Activated naive CD4-positive, alpha-beta T cell treated with anti-CD3 and anti-CD28 coated beads, Interleukin-2, amount 10 ng/mL, durations not matched to agents 7 days and 5 days (primary cell): ENCODE results near the gene PLA2R1.
"Not testable (repeated sequence)": the region's sequence is repeated elsewhere in the genome, so short reads cannot be mapped to it uniquely, and the experiment has no call there.

Source experiments
- CTCF ChIA-PET: fragments of 350-600 bp; sonication (Branson Sonifier 250); formaldehyde crosslinking; loops from one replicate; lab custom pipeline; 2021; ENCODE audit warnings: antibody characterized with exemption; lab: Charles Lee
- DNase-seq: peaks from one replicate; pipeline ENCODE4 v3.0.0-alpha.2; 2020
- H3K27ac Mint-ChIP-seq: one replicate; pipeline ENCODE4 v1.8.0; 2021; ENCODE audit warnings: mild to moderate bottlenecking, moderate library complexity, mixed read lengths
- H3K27me3 Mint-ChIP-seq: one replicate; pipeline ENCODE4 v1.8.0; 2021; ENCODE audit warnings: mild to moderate bottlenecking, mixed read lengths
- H3K36me3 Mint-ChIP-seq: one replicate; pipeline ENCODE4 v1.8.0; 2021; ENCODE audit warnings: mixed read lengths
- H3K4me1 Mint-ChIP-seq: one replicate; pipeline ENCODE4 v1.8.0; 2021; ENCODE audit warnings: mixed read lengths
- H3K4me3 Mint-ChIP-seq: one replicate; pipeline ENCODE4 v1.8.0; 2021; ENCODE audit warnings: mild to moderate bottlenecking, moderate library complexity, mixed read lengths
- H3K9me3 Mint-ChIP-seq: one replicate; pipeline ENCODE4 v1.8.0; 2021; ENCODE audit warnings: mixed read lengths

Gene PLA2R1

DNA sequence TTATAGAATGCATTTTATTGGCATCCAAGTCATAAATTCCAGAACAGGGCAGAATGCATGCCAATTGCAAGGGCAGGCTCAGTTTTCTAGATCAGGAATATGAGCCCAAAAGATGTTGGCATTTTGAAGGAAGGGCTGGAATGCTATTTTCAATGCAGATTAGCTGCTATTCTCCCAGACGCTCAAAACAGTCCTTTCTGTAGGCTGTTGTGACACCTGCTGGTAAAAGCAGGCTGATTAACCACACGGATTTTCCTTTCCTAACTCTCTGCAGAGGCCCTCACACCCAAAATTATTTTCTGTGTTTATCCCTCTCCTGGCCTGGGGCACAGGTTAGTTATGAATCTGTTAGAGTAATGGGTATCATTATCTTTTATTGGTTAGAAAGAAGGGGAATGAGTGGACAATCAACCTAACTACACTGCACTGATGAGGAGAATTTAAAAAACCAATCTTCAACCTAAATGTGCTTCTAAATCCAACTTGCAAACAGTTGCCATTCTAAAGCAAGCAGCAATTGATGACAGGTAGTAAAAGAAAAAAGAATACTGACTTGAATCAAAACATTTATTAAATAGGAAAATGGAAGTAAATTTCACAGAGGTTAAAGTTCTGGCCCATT lies 94.0 kb downstream of the PLA2R1 start:
- CTCF ChIA-PET, result interaction anchor here (0.6 to 0.9 kb wide), 4 partner anchors 9 to 1066 kb away, joined by 3 to 5 read pairs (median 3); no protein-coding TSS in a partner anchor

DNA sequence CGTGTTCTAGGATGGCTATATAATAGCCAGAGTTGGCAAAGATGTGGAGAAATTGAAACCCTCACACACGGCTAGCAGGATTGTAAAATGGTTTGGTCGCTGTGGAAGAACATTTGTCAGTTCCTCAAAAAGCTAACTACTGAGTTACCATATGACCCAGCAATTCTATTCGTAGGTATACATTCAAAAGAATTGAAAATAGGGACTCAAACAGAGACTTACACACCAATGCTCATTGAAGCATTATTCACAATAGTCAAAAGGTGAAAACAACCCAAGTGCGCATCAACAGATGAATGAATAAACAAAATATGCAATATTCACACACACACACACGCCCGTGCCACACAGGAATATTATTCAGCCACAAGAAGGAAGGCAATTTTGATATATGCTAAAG lies 98.7 kb downstream of the PLA2R1 start:
- no peak overlapping the region for H3K27ac Mint-ChIP-seq
- CTCF ChIA-PET, result no interaction called here
- H3K4me3 Mint-ChIP-seq, result no peak overlapping the region
- H3K4me1 Mint-ChIP-seq, result no peaks in the 10 kb centered on the region
- no peaks in the 10 kb centered on the region for H3K36me3 Mint-ChIP-seq
- H3K27me3 Mint-ChIP-seq, result no peaks in the 10 kb centered on the region
- DNase-seq, result no peak
- H3K9me3 Mint-ChIP-seq, result no peaks in the 10 kb centered on the region

More for the DNA sequence above, 94.0 kb downstream of the PLA2R1 start:
- no peaks in the 10 kb centered on the region for H3K9me3 Mint-ChIP-seq
- H3K4me3 Mint-ChIP-seq, result no peak overlapping the region
- no peak for DNase-seq
- H3K27ac Mint-ChIP-seq, result no peak overlapping the region
- no peaks in the 10 kb centered on the region for H3K36me3 Mint-ChIP-seq
- H3K27me3 Mint-ChIP-seq, result no peaks in the 10 kb centered on the region
- no peaks in the 10 kb centered on the region for H3K4me1 Mint-ChIP-seq

DNA sequence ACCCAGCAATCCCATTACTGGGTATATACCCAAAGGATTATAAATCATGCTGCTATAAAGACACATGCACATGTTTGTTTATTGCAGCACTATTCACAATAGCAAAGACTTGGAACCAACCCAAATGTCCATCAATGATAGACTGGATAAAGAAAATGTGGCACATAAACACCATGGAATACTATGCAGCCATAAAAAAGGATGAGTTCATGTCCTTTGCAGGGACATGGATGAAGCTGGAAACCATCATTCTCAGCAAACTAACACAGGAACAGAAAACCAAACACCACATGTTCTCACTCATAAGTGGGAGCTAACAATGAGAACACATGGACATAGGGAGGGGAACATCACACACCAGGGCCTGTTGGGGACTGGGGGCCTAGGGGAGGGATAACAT lies 99.9 kb downstream of the PLA2R1 start:
- H3K27me3 Mint-ChIP-seq, CTCF ChIA-PET, H3K36me3 Mint-ChIP-seq, H3K4me1 Mint-ChIP-seq, DNase-seq, H3K4me3 Mint-ChIP-seq, H3K9me3 Mint-ChIP-seq, H3K27ac Mint-ChIP-seq: not testable (repeated sequence)

DNA sequence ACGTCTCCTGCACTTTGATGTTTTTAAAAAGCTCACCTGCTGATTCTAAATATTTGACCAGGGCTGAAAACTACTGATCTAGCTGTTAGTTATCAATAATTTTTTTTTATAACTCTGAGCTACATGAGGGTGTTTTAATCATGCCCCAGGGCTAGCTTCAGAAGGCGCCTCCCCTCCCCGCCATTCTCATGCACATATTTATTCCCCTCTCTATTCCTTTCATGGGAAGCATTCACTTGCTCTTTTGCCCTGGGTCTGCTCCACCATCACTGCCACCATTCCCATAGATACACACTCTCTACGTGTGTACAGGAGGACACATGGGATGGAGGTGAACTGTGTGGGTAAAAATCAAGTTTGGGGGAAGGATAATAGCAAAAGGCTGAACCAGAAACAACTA lies 101.0 kb downstream of the PLA2R1 start:
- no peaks in the 10 kb centered on the region for H3K36me3 Mint-ChIP-seq
- no peak overlapping the region for H3K4me3 Mint-ChIP-seq
- H3K4me1 Mint-ChIP-seq, result no peaks in the 10 kb centered on the region
- CTCF ChIA-PET, result interaction anchor here (0.6 kb wide), 1 partner anchor 42 kb away, joined by 3 read pairs; no protein-coding TSS in a partner anchor
- no peak for DNase-seq
- H3K9me3 Mint-ChIP-seq, result no peaks in the 10 kb centered on the region
- peaks cover 3% of the 10 kb centered on the region for H3K27me3 Mint-ChIP-seq
- no peak overlapping the region for H3K27ac Mint-ChIP-seq

DNA sequence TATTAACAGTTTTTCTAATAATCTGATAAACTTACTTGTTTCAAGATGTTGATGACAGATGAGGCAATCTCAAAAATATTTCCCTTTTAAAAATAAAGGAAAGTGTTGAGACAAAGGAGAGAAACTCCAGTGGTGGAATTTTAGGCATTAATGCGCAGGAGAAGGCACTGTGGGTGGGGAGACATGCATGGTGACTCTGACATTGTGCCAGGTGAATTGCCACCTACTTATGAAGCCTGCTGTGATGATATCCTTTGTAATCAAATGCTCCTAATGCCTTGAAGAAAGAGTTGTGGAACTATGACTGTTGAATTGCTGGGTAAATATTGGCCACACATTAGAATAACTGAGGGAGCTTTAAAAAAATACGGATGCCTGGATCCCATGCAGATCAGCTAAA lies 101.4 kb downstream of the PLA2R1 start:
- no peak for DNase-seq
- Mint-ChIP-seq H3K27ac (no peak overlapping the region), H3K4me1 (no peaks in the 10 kb centered on the region), H3K36me3 (no peaks in the 10 kb centered on the region), H3K9me3 (no peaks in the 10 kb centered on the region), H3K27me3 (peaks cover 3% of the 10 kb centered on the region), H3K4me3 (no peak overlapping the region)
- CTCF ChIA-PET, result no interaction called here

DNA sequence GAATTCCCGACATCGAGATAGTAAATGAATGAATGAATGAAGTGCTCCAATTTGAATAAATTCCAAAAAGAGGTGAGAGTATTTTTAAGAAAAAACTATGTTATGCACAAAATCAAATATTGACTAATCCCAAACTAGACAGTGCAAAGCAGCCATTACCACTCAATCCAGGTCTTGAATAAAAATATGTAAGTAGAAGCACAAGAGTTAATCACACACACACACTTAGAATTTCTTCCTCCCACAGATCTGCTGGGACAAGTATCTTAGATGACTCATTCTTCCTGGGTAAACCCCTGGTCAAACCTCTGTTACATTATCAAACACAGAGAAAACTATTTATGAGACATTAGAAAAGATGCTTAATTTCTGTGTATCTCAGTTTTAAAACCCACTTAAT lies 102.0 kb downstream of the PLA2R1 start:
- Mint-ChIP-seq H3K9me3 (no peaks in the 10 kb centered on the region), H3K4me3 (no peak overlapping the region), H3K36me3 (no peaks in the 10 kb centered on the region), H3K27ac (no peak overlapping the region), H3K4me1 (no peaks in the 10 kb centered on the region), H3K27me3 (peaks cover 3% of the 10 kb centered on the region)
- CTCF ChIA-PET, result no interaction called here
- DNase-seq, result no peak

DNA sequence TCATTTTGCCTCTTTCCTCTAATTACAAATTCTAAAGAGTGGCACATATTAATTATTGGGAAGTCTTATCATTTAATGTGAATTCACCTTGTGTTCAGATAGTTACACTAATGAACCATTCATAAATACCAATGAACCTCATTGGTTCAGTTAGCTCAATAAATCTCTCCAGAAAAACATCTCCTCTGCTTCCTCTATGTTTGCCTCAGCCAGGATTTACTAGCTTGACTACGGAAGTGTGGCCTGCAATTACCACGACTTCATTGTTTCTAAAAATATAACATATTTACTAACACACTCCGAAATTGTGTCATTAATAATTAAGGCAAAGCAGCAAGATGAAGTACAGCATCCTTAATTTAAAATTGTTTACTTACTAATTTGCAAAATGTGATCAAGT lies 103.3 kb downstream of the PLA2R1 start:
- Mint-ChIP-seq H3K4me3 (no peak overlapping the region), H3K27me3 (peaks cover 3% of the 10 kb centered on the region), H3K36me3 (no peaks in the 10 kb centered on the region), H3K4me1 (no peaks in the 10 kb centered on the region), H3K9me3 (no peaks in the 10 kb centered on the region), H3K27ac (no peak overlapping the region)
- DNase-seq, result no peak
- CTCF ChIA-PET, result no interaction called here

DNA sequence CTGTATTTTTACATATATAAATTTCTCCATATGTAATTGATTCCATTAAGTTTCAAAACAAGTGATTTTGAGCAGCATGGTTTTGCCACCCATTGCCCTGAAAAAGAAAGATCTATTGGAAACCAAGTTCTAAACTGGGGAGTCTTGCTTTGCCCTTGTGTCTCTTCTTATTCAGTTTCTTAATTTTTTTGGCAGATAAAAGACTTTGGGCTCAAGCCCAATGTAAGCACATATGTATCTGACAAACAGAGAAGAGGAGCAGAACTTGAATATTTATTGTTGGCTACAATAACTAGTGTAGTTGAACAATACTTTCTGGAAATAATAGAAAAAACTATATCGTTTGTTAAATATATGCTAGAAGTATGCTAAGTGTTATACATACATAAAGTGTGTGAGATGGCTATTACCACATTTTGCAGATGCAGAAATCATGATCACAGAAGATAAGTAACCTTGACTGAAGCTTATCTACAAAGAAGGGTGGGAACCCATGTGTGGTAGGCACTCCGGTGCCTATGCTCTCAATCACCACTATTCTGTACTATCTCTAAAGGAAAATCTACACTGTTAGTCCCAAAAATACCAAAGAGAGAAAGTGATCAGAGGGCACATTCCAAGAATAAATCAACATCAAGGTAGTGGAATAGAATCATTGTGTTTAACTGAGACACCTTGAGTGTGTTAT lies 109.1 kb downstream of the PLA2R1 start:
- CTCF ChIA-PET, result no interaction called here
- no peak overlapping the region for H3K27ac Mint-ChIP-seq

DNA sequence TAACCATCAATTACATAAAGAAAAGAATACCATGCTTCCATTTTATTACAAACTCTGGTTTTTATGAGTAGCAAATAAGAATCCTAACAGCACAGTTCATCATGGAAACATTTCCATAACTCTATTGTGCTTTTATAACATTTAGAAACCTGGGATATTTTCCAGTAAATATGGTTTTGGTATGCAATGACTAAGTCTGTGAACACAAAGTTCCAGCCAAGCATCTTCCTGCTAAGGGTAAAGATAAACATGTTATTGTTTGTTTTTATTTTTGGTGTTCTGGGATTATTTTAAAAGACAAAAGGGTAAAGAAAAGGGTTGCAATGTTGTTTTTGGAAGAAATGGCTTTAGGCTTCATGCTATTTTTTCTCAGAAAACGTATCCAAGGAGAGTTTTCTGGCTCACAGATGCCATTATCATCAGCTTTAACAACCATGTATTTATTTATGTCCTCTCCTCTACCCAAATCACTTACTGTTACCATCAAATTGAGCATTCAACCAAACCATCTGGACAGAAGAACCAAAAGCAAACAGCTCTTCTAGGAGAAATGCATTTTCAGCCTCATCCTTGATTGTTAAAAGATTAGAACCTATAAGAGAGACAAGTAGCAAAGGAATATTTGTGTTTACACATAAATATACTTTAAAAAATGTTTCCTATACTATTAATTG lies 116.0 kb downstream of the PLA2R1 start:
- no peak overlapping the region for H3K27ac Mint-ChIP-seq
- CTCF ChIA-PET, result no interaction called here
- H3K4me1 Mint-ChIP-seq, result no peaks in the 10 kb centered on the region
- no peaks in the 10 kb centered on the region for H3K27me3 Mint-ChIP-seq
- no peaks in the 10 kb centered on the region for H3K9me3 Mint-ChIP-seq
- DNase-seq, result no peak
- H3K4me3 Mint-ChIP-seq, result no peak overlapping the region
- no peaks in the 10 kb centered on the region for H3K36me3 Mint-ChIP-seq

More for the DNA sequence above, 109.1 kb downstream of the PLA2R1 start:
- H3K36me3 Mint-ChIP-seq, result no peaks in the 10 kb centered on the region
- no peak for DNase-seq
- no peaks in the 10 kb centered on the region for H3K4me1 Mint-ChIP-seq
- no peak overlapping the region for H3K4me3 Mint-ChIP-seq
- peaks cover 7% of the 10 kb centered on the region for H3K27me3 Mint-ChIP-seq
- H3K9me3 Mint-ChIP-seq, result no peaks in the 10 kb centered on the region

DNA sequence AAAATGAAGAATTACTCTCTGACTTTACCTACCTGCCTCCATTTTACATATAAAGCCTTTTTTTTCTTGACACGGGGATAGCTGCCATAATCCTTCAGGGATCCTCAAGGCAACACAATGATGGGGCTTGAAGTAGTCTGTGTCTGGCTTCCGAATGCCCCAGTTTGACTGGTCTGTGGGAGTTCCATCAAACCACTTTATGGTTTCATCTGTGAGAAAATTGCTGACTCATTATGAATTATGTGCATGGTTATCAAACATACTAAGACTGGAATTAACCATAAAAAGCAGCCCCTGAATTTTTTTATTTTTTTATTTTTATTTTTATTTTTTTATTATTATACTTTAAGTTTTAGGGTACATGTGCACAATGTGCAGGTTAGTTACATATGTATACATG lies 117.5 kb downstream of the PLA2R1 start:
- Mint-ChIP-seq H3K27ac (no peak overlapping the region), H3K4me3 (no peak overlapping the region), H3K4me1 (no peaks in the 10 kb centered on the region), H3K36me3 (no peaks in the 10 kb centered on the region), H3K9me3 (no peaks in the 10 kb centered on the region), H3K27me3 (no peaks in the 10 kb centered on the region)
- DNase-seq, result no peak
- CTCF ChIA-PET, result no interaction called here

DNA sequence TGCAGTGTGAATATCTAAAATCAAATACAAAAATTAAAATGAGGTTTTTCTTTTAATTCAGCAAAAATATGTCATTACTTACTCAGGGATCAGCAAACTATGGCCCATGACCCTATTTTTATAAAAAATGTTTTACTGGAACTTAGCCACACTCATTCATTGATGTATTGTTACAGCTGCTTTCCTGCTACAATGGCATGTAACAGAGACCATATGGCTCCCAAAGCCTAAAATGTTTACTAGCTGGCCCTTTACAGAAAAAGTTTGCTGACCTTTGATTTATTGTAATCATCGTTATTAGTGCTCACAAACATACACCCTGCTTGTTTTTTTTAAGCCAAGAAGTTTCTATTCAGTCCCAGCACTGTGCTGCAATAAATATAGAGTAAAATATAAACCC lies 120.3 kb downstream of the PLA2R1 start:
- H3K27me3 Mint-ChIP-seq, result no peaks in the 10 kb centered on the region
- CTCF ChIA-PET, result no interaction called here
- H3K4me3 Mint-ChIP-seq, result no peak overlapping the region
- H3K4me1 Mint-ChIP-seq, result no peaks in the 10 kb centered on the region
- H3K36me3 Mint-ChIP-seq, result no peaks in the 10 kb centered on the region
- no peaks in the 10 kb centered on the region for H3K9me3 Mint-ChIP-seq
- no peak overlapping the region for H3K27ac Mint-ChIP-seq
- DNase-seq, result no peak

DNA sequence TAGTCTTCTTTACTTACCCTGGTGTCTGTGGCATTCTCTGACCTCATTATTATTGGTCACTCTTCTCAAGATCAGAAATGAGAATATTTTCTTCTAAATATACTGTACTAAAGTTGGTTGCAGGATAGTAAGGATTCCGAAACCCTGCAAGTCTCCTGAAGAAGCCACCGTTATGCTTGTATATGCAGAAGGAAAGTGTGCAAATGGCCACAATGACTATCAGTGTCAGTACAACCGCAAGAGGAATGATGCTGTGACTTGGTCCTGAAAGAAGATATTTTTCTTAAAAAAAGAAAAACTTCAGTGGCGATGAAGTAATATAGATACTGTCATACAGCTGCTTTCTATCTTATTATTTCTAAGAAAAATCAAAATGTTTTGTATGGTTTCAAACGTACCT lies 120.7 kb downstream of the PLA2R1 start:
- no peak for DNase-seq
- H3K27ac Mint-ChIP-seq, result no peak overlapping the region
- no peaks in the 10 kb centered on the region for H3K4me1 Mint-ChIP-seq
- CTCF ChIA-PET, result no interaction called here
- no peaks in the 10 kb centered on the region for H3K36me3 Mint-ChIP-seq
- H3K9me3 Mint-ChIP-seq, result no peaks in the 10 kb centered on the region
- H3K27me3 Mint-ChIP-seq, result no peaks in the 10 kb centered on the region
- H3K4me3 Mint-ChIP-seq, result no peak overlapping the region

DNA sequence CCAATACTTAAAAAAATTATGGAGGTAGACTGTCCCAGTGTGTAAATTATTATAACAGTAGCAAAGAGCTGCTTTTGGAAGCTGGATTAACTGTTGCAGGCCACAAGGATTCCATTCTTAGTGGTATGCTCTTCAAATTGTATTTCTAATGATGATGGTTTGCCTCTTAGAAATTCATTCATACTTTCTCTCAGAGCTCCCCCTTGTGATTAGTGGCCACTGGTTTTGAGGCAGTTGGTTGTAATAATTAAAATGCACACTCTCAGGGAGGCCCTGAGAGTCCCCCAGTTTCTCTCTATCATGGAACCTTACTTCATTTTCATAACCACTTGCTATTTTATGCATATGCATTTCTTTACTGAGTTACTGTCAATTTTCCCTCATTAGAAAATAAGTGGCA lies 122.5 kb downstream of the PLA2R1 start:
- H3K4me1 Mint-ChIP-seq, result no peaks in the 10 kb centered on the region
- H3K4me3 Mint-ChIP-seq, result no peak overlapping the region
- H3K36me3 Mint-ChIP-seq, result no peaks in the 10 kb centered on the region
- no peaks in the 10 kb centered on the region for H3K9me3 Mint-ChIP-seq
- no peak overlapping the region for H3K27ac Mint-ChIP-seq
- no peaks in the 10 kb centered on the region for H3K27me3 Mint-ChIP-seq
- no peak for DNase-seq
- CTCF ChIA-PET, result interaction anchor here (1.1 kb wide), 1 partner anchor 19 kb away, joined by 4 read pairs; no protein-coding TSS in a partner anchor

DNA sequence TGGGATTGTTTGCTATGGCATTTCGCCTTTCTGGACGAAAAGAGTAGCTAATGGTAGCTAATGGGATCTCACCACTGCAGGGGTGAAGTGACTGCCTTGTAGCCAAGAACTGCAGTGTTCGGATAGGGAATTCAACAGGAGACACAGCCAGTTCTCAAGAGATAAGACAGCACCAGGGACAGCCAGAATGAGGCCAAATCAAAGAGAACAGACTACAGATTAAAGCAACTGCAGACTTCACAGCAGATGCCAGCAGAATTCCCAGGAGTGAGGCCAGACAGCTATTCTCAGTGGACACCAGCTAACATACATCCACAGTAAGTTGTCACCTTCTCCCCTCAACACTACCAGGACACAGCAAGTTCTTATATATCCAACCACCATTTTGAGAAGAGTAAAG lies 124.0 kb downstream of the PLA2R1 start:
- Mint-ChIP-seq H3K27me3 (no peaks in the 10 kb centered on the region), H3K9me3 (no peaks in the 10 kb centered on the region)
- CTCF ChIA-PET, result interaction anchor here (1.1 kb wide), 1 partner anchor 29 kb away, joined by 3 read pairs; no protein-coding TSS in a partner anchor

DNA sequence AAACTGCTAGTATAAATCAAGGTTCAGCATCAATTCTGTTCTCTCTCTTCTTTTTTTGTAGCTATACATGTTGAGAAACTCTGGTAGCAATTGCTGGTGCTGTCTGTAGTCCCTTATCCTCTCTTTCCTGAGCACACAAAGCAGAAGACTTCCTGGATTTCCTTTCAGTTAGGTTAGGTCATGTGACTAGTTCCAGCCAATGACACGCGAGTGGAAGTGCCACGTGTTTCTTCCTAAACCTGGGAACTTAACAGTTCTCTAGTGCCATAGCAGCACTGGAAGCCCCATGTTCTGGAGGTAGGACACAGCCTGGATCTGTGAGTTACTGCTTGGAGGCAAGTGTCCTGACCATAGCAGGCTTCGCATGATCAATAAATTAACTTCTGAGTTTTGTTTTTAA lies 125.9 kb downstream of the PLA2R1 start:
- H3K9me3 Mint-ChIP-seq, result no peaks in the 10 kb centered on the region
- no peaks in the 10 kb centered on the region for H3K27me3 Mint-ChIP-seq
- no peak overlapping the region for H3K4me3 Mint-ChIP-seq
- no peak for DNase-seq
- no peaks in the 10 kb centered on the region for H3K36me3 Mint-ChIP-seq
- no peak overlapping the region for H3K27ac Mint-ChIP-seq
- CTCF ChIA-PET, result no interaction called here
- no peaks in the 10 kb centered on the region for H3K4me1 Mint-ChIP-seq

More for the DNA sequence above, 124.0 kb downstream of the PLA2R1 start:
- no peak overlapping the region for H3K4me3 Mint-ChIP-seq
- DNase-seq, result no peak
- no peaks in the 10 kb centered on the region for H3K36me3 Mint-ChIP-seq
- no peak overlapping the region for H3K27ac Mint-ChIP-seq
- H3K4me1 Mint-ChIP-seq, result no peaks in the 10 kb centered on the region
